ENCODE results near the gene TBCEL. TPM values are rescaled to one million over a fixed set of nuclear protein-coding genes. Genes with fewer than 3 reads are reported as not detected.

The TBCEL gene
- total and polyA plus RNA-seq, 2 donors (not counting 3 experiments of a cell fraction or from before 2014, with no cell fraction given): 5.6 to 19.5 TPM

GRCh38 chr11:121035169-121035755, 11.4 kb downstream of the TBCEL start:
- no peak overlapping the region for H2AFZ ChIP-seq (ENCODE audit: low read depth, low read length)

More at GRCh38 chr11:121035169-121035755, 11.4 kb downstream of the TBCEL start:
- no peak overlapping the region for H3K27ac ChIP-seq (ENCODE audit: insufficient read depth, low read depth, low read length)
- no peak for TF ChIP-seq POLR2A (IDR thresholded peaks at IDR 0.05; ENCODE audit: low read depth, low read length)
- no peak for TF ChIP-seq POLR2AphosphoS5 (IDR thresholded peaks at IDR 0.05; ENCODE audit: insufficient read depth, low read depth, low read length)
- TF ChIP-seq EZH2 (IDR thresholded peaks at IDR 0.05; ENCODE audit: borderline replicate concordance, low read depth, low read length, severe bottlenecking): no peak
- no peak for TF ChIP-seq CTCF (IDR thresholded peaks at IDR 0.05; ENCODE audit: extremely low read depth in 1 of 2, insufficient read depth in 1 of 2, low read depth in 1 of 2, low read length in 2 of 2)
- no peak for TF ChIP-seq JUN (IDR thresholded peaks at IDR 0.05; ENCODE audit: borderline replicate concordance, insufficient read depth, insufficient read length, low read depth)
- no peak for TF ChIP-seq MYC (IDR thresholded peaks at IDR 0.05; ENCODE audit: low read depth, low read length)
- no peak for TF ChIP-seq FOS (IDR thresholded peaks at IDR 0.05; ENCODE audit: borderline replicate concordance, insufficient read depth, low read length)
- no peak for TF ChIP-seq MAX (IDR thresholded peaks at IDR 0.05; ENCODE audit: insufficient read depth, insufficient read length)
- POLR2A ChIA-PET: interaction anchor here (0.6 kb wide), 1 partner anchor 11 kb away, joined by 7 read pairs; the partner anchor contains the start of gene TBCEL
- dilution Hi-C loops (cut with MboI; ENCODE audit: extremely low pct_ligation_motif_present, low sequenced_read_pairs): no loop called here
- H3K9me1 ChIP-seq (replicated peaks; ENCODE audit: control insufficient read depth, extremely low read depth, insufficient read depth, low read length): peaks cover 3% of the 10 kb centered on the region
- H3K9ac ChIP-seq (replicated peaks; ENCODE audit: extremely low read depth, insufficient read depth, low read length): no peak overlapping the region
- FAIRE-seq (no peak), DNase-seq (ENCODE audit: low read depth, low spot score) (no peak)
- CTCF ChIA-PET: interaction anchor here (0.6 to 1.6 kb wide), 3 partner anchors 9 to 160 kb away, joined by 4 to 6 read pairs (median 4); partner anchors contain the start of gene TBCEL
- intact Hi-C loops (cut with micrococcal nuclease): no loop called here
- peaks cover 3% of the 10 kb centered on the region for H4K20me1 ChIP-seq (replicated peaks; ENCODE audit: control insufficient read depth, extremely low read depth, insufficient read depth, low read length)
- no peaks in the 10 kb centered on the region for H3K27me3 ChIP-seq (ENCODE audit: control insufficient read depth in 2 of 2, insufficient read depth in 2 of 2, low read length in 2 of 2)
- H3K4me1 ChIP-seq (ENCODE audit: control insufficient read depth, extremely low read depth, insufficient read depth, low read length): peaks cover 18% of the 10 kb centered on the region
- no TSS peak for BruUV-seq (replicated peaks)
- H3K4me2 ChIP-seq (ENCODE audit: insufficient read depth, low read length): no peak overlapping the region
- no peaks in the 10 kb centered on the region for H3K36me3 ChIP-seq (ENCODE audit: control insufficient read depth in 2 of 2, extremely low read depth in 1 of 2, insufficient read depth in 2 of 2, low read length in 2 of 2)
- H3K4me3 ChIP-seq (replicated peaks in 1 of 3; ENCODE audit: insufficient read depth in 1 of 3, low read depth in 1 of 3, low read length in 3 of 3): no peak overlapping the region
- no peaks in the 10 kb centered on the region for H3K9me3 ChIP-seq (replicated peaks; ENCODE audit: control insufficient read depth, insufficient read depth, low read length)
- no peaks in the 10 kb centered on the region for H3K79me2 ChIP-seq (ENCODE audit: control insufficient read depth, insufficient read depth, low read length)

Measured in endothelial cell of umbilical vein (primary cell).